Tibial nerve (tissue), 4 donors: ENCODE data around the gene TP53INP2.

Experiments used
- EP300 ChIP-seq, 2 donors: sonication (generic); formaldehyde crosslinking; IDR thresholded peaks; one replicate each; pipeline ENCODE4 v1.6.1; 2017; ENCODE audit warnings: antibody characterized with exemption in 2 of 2, mild to moderate bottlenecking in 1 of 2
- POLR2A ChIP-seq, 2 donors: fragments of 450-650 bp; IDR thresholded peaks; one replicate each; pipeline ENCODE4 v1.6.1; 2017; ENCODE audit warnings: antibody characterized with exemption in 2 of 2, mild to moderate bottlenecking in 2 of 2, moderate library complexity in 2 of 2
- TF ChIP-seq, protein P1 (sequence below), 5 experiments: fragments of 200-600 bp in 3 of 5; fragments of 450-650 bp in 2 of 5; sonication (generic) in 3 of 5; IDR thresholded peaks; one replicate each; pipeline ENCODE4 v1.5.1; 2016 to 2019; ENCODE audit warnings: antibody characterized with exemption in 5 of 5, mild to moderate bottlenecking in 3 of 5, moderate library complexity in 2 of 5

DNA sequence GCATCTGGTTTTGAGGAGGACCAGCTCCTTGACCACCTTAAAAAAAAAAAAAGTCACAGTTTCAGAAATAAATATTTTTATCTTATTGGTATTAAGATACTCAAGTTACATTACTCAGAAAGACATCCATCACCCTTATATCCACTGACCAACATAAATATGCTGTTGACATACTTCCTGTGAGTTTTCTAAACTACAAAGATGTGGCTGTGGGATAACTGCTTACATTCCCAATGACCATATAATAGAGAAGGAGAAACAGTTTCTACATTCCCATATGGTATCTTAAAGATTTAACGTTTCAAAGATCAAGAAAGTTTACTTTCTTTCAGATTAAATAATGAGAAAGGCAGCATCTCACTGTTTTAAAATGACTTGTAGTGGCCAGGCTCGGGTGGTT is 46.3 kb downstream of the TP53INP2 start:
- TF ChIP-seq, protein P1, sequence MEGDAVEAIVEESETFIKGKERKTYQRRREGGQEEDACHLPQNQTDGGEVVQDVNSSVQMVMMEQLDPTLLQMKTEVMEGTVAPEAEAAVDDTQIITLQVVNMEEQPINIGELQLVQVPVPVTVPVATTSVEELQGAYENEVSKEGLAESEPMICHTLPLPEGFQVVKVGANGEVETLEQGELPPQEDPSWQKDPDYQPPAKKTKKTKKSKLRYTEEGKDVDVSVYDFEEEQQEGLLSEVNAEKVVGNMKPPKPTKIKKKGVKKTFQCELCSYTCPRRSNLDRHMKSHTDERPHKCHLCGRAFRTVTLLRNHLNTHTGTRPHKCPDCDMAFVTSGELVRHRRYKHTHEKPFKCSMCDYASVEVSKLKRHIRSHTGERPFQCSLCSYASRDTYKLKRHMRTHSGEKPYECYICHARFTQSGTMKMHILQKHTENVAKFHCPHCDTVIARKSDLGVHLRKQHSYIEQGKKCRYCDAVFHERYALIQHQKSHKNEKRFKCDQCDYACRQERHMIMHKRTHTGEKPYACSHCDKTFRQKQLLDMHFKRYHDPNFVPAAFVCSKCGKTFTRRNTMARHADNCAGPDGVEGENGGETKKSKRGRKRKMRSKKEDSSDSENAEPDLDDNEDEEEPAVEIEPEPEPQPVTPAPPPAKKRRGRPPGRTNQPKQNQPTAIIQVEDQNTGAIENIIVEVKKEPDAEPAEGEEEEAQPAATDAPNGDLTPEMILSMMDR (IDR thresholded peaks at IDR 0.05): no peak
- TF ChIP-seq POLR2A (IDR thresholded peaks at IDR 0.05) (no peak), EP300 (IDR thresholded peaks at IDR 0.05) (no peak)
